GM18526 (cell line): Measurements from ENCODE around the gene LIMA1.

ENCODE experiments used
- POLR2A ChIP-seq: IDR thresholded peaks from 3 replicates; pipeline ENCODE4 v1.6.1; 2011; ENCODE audit not compliant: insufficient read length; ENCODE audit errors: extremely low read depth

LIMA1 gene

GRCh38 chr12:50283229-50283923 lies at the start of gene LIMA1:
Gene LIMA1, minus strand, starts transcription at chr12:50283520. Its CDS starts 34,769 bp downstream, at chr12:50248751.
- peak; percentile 87 for TF ChIP-seq POLR2A

GRCh38 chr12:50331745-50332144 lies 48.4 kb upstream of the LIMA1 start:
- TF ChIP-seq POLR2A = no peak

DNA sequence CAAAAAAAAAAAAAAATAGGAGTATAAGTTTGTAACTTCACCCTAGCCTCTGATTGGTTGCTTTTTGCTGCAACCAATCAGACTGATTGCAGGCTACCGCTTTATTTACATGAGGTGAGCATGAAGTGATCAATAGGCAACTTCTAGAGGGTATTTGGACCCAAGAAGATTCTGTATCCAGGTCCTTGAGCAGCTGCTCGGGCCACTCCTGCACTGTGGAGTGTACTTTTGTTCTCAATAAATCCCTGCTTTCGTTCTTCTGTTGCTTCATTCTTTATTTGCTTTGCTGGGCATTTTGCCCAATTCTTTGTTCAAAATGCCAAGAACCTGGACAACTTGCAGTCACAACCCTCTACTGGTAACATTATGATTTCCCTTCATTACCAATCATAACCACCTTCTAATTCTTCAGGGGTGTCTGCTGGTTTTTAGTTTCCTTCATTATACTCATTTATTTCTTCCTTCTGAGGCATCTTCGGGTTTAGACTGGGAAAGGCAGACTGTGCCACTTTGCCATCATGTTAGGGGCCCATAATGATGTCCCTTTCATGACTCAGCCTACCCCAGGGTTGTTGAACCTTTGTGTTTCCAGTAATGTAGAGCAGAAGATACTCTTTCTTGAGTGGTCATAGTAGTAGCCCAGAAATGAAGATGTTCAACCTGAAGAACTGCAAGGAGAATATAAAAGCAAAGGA lies 43.4 kb upstream of the LIMA1 start:
- no peak for TF ChIP-seq POLR2A

DNA sequence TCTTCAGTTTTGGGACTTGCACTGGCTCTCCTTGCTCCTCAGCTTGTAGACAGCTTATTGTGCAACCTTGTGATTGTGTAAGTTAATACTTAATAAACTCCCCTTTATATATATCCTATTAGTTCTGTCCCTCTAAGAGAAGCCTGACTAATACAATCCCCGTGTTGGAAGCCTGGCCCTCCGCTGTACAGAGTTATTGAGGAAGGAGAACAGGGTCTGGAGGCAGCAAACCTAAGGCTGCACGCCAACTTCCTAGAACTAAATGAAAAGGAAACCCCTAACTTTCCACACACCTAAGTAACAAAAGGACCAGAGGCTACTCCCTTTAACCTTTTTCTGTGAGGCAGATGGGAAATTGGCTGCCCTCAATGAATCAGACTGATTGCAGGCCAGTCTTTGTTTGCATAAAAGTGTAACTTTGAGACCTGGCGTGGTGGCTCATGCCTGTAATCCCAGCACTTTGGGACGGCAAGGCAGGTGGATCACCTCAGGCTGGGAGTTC lies 42.6 kb upstream of the LIMA1 start:
- no peak for TF ChIP-seq POLR2A

GRCh38 chr12:50322206-50322605 lies 38.9 kb upstream of the LIMA1 start:
- TF ChIP-seq POLR2A = no peak

GRCh38 chr12:50317203-50317602 lies 33.9 kb upstream of the LIMA1 start:
- no peak for TF ChIP-seq POLR2A

DNA sequence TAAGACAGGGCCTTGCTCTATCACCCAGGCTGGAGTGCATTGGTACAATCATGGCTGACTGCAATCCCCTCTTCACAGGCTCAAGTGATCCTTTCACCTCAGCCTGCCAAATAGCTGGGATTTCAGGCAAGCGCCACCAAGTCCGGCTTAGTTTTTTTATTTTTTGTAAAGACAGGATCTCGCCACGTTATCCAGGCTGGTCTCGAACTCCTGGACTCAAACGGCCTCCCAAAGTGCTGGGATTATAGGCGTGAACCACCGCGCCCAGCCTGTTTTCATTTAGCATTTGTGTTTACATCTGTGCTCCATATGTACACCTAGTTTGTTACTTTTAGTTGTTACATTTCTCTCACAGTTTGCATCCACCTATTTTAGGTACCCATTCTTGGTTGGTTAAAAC lies 32.5 kb upstream of the LIMA1 start:
- TF ChIP-seq POLR2A = no peak

DNA sequence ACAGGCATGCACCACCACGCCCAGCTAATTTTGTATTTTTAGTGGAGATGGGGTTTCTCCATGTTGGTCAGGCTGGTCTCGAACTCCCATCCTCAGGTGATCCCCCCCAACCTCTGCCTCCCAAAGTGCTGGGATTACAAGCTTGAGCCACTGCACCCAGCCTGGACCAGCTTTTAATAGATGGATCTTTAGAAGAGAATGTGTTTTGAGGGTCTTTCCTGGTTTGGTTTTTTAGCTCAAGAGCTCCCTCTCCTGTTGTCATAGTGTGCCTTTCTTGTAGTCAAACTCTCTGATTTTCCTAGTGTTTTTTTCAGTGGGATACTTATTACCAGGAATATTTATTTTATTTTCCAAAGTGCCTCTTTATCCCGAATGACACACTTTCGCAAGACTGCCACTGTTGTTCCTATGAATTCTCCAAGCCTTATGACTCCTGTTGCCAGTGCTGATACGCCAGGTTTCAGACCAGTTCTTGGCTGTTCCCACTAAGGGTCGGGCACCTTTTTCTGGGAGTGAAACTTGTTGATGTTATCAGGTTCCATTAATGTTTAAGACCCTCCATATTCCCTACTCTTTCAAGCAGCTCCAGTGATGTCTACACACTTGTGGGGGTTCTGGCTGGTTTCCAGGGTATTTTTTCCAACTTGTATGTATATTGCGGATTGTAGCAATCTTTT lies 31.5 kb upstream of the LIMA1 start:
- no peak for TF ChIP-seq POLR2A

DNA sequence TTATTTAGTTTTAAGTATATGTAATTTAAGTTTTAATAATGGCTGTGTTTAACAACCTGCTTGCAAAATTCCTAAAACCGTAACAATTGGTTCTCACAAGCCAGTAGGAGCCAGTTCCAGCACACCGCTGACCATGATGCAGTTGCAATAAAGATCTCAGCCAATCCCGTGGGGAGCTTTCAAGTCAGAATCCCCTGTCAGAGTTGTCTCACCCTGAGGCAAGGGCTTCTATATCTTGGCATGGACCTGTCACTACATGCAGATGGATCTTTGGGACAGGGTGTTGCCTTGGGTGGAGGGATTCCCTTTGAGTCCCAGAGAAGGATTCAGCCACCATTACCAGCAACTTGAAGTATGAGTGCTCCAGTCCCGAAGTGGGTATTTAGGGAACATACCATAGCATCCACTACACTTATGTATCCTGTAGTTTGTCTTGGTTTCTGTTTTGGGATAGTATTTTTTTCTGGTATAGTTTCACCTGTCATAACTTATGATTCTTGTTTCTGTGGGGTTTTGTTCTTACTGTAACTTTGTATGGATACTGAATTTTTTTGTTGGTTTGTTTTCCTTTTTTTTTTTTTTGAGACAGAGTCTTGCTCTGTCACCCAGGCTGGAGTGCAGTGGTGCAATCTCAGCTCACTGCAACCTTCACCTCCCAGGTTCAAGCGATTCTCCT lies 30.1 kb upstream of the LIMA1 start:
- TF ChIP-seq POLR2A = no peak

DNA sequence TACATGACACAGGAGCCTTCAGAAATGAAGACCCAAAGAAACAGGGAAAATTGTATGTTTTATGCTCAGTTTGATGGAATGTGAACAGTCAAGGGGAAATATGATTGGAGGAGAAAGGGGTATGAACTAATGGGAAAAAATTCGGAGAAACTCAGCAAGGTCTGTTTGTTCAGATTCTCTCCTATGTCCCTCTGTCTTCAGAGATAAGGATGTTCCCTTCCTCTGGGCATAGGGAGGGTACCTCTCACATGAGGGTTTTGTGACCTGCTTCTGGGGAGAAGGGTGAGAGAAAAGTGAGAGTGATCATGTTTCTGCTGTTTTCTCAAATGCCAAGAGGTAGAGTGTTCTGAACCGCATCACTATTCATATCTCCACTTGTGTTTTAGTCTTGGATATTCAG lies 26.6 kb upstream of the LIMA1 start:
- TF ChIP-seq POLR2A = no peak

- TF ChIP-seq POLR2A = no peak
These were observed 19.4 kb upstream of the LIMA1 start for GRCh38 chr12:50302686-50303085.

DNA sequence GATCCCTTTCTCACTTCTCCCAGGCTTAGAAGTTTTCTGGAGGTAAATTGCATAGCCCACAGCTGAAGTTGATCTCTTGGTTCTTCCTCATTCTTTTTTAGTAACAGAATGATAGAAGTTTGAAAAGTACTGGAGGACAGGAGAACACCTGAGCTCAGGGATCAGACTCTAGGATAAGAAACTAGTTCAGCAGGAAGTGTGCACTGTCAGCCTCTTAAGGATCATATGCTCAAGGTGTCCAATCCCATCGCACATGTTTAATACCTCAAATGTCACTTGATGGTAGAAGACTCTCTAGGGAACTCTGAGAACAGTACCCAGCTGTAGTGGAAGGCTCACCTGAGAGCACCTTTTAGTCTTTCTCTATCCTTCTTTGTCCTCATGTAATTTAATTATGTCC lies 14.7 kb upstream of the LIMA1 start:
- no peak for TF ChIP-seq POLR2A

- TF ChIP-seq POLR2A = no peak
These were observed 13.7 kb upstream of the LIMA1 start for GRCh38 chr12:50297027-50297426.

DNA sequence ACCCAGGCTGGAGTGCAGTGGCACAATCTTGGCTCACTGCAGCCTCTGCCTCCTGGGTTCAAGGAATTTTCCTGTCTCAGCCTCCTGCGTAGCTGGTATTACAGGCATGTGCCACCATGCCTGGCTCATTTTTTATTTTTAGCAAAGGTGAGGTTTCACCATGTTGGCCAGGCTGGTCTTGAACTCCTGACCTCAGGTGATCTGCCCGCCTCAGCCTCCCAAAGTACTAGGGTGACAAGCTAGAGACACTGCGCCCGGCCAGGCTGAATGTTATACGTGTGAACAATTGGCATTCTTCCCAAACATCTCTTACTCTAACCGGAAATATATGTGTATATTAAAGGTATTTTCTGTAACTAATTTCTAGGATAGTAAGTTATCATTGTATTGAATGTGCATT lies 13.2 kb upstream of the LIMA1 start:
- TF ChIP-seq POLR2A = no peak

- TF ChIP-seq POLR2A = no peak
These were observed 8.1 kb upstream of the LIMA1 start for GRCh38 chr12:50291377-50291776.
